HL-60 (cell line): Measurements from ENCODE around the gene MAN2B2.

Experiments used
- POLR2AphosphoS5 ChIP-seq: IDR thresholded peaks from 2 replicates; pipeline ENCODE4 v1.6.1; 2012; ENCODE audit warnings: low read depth
- TF ChIP-seq, protein P1 (sequence below): IDR thresholded peaks from one replicate; pipeline ENCODE4 v1.5.1; 2011; ENCODE audit warnings: low read length, control low read depth, inconsistent platforms; ENCODE audit not compliant: insufficient read depth
- TF ChIP-seq, protein P2 (sequence below): IDR thresholded peaks from 2 replicates; pipeline ENCODE4 v1.6.1; 2012; ENCODE audit warnings: low read depth; ENCODE audit not compliant: insufficient replicate concordance

DNA sequence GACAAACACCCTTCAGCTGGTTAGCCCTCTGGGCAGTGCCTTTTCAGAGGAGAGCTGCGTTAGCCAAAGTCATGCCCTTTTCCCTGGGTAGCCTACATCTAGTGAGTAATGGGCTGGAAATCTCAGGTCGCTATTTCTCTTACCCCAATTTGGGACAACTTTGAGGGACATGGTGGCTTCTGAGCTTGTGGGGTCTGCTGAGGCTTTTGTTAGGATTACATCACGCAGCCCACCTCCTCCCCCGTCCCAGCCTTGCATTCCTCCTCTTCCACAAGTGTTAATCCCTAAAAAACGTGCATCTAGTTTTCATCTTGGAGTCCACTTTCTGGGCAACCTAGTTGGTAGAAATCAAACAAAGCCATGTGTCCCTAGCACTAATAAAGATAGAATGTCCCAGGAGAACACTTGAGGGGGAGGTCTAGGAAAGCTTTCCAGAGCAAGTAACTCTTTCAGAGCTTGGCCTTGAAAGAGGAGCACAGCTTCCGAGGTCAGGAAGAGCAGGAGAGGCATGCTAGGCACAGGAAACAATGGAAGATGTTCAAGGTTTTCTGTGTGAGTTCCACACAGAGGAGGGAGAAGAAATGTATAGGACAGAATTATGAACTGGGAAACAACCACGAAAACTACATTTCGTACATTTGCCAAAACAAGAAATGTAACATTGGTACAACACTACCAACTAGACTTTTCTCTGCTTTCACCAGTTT lies 68.3 kb downstream of the MAN2B2 start:
- TF ChIP-seq, protein P1, sequence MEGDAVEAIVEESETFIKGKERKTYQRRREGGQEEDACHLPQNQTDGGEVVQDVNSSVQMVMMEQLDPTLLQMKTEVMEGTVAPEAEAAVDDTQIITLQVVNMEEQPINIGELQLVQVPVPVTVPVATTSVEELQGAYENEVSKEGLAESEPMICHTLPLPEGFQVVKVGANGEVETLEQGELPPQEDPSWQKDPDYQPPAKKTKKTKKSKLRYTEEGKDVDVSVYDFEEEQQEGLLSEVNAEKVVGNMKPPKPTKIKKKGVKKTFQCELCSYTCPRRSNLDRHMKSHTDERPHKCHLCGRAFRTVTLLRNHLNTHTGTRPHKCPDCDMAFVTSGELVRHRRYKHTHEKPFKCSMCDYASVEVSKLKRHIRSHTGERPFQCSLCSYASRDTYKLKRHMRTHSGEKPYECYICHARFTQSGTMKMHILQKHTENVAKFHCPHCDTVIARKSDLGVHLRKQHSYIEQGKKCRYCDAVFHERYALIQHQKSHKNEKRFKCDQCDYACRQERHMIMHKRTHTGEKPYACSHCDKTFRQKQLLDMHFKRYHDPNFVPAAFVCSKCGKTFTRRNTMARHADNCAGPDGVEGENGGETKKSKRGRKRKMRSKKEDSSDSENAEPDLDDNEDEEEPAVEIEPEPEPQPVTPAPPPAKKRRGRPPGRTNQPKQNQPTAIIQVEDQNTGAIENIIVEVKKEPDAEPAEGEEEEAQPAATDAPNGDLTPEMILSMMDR = no peak
- no peak; the same call in 1 of the 2 replicates for TF ChIP-seq POLR2AphosphoS5
- TF ChIP-seq, protein P2, sequence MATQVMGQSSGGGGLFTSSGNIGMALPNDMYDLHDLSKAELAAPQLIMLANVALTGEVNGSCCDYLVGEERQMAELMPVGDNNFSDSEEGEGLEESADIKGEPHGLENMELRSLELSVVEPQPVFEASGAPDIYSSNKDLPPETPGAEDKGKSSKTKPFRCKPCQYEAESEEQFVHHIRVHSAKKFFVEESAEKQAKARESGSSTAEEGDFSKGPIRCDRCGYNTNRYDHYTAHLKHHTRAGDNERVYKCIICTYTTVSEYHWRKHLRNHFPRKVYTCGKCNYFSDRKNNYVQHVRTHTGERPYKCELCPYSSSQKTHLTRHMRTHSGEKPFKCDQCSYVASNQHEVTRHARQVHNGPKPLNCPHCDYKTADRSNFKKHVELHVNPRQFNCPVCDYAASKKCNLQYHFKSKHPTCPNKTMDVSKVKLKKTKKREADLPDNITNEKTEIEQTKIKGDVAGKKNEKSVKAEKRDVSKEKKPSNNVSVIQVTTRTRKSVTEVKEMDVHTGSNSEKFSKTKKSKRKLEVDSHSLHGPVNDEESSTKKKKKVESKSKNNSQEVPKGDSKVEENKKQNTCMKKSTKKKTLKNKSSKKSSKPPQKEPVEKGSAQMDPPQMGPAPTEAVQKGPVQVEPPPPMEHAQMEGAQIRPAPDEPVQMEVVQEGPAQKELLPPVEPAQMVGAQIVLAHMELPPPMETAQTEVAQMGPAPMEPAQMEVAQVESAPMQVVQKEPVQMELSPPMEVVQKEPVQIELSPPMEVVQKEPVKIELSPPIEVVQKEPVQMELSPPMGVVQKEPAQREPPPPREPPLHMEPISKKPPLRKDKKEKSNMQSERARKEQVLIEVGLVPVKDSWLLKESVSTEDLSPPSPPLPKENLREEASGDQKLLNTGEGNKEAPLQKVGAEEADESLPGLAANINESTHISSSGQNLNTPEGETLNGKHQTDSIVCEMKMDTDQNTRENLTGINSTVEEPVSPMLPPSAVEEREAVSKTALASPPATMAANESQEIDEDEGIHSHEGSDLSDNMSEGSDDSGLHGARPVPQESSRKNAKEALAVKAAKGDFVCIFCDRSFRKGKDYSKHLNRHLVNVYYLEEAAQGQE = no peak
